Transverse colon (tissue), 4 donors: ENCODE measurements around the gene TAS1R2. TPM values are rescaled to one million over a fixed set of nuclear protein-coding genes. Genes with fewer than 3 reads are reported as not detected.

Experiments used
- DNase-seq: peaks from one replicate; pipeline ENCODE4 v3.0.0-alpha.2; 2019
- H3K27ac ChIP-seq, 4 donors: fragments of 200-600 bp; sonication (generic); 2 replicates each; pipeline ENCODE4 v1.5.1; 2016 to 2018; ENCODE audit warnings: inconsistent platforms in 4 of 4
- H3K27me3 ChIP-seq: fragments of 200-600 bp; sonication (generic); 2 replicates; pipeline ENCODE4 v1.5.1; 2017; ENCODE audit warnings: inconsistent platforms
- H3K36me3 ChIP-seq, 4 donors: fragments of 200-600 bp; sonication (generic); 2 replicates each; pipeline ENCODE4 v1.5.1; 2017 to 2019; ENCODE audit warnings: inconsistent platforms in 4 of 4
- H3K4me1 ChIP-seq, 4 donors: fragments of 200-600 bp; sonication (generic); 2 replicates each; pipeline ENCODE4 v1.5.1; 2017 to 2020; ENCODE audit warnings: inconsistent platforms in 4 of 4
- H3K4me3 ChIP-seq, 4 donors: fragments of 200-600 bp; sonication (generic); 1 replicate in 1 of 4; 2 replicates in 3 of 4; pipeline versions ENCODE4 v1.5.1 to v1.6.1; 2017 to 2019; ENCODE audit warnings: inconsistent platforms in 4 of 4
- H3K9me3 ChIP-seq, 2 donors: fragments of 200-600 bp; sonication (generic); 2 replicates each; pipeline ENCODE4 v1.5.1; 2017 to 2019; ENCODE audit warnings: inconsistent platforms in 2 of 2
- EP300 ChIP-seq: sonication (generic); formaldehyde crosslinking; IDR thresholded peaks from one replicate; pipeline ENCODE4 v1.6.1; 2017; ENCODE audit warnings: antibody characterized with exemption, low read depth
- POLR2A ChIP-seq: fragments of 450-650 bp; IDR thresholded peaks from one replicate; pipeline ENCODE4 v1.6.1; 2016; ENCODE audit warnings: antibody characterized with exemption, mild to moderate bottlenecking, moderate library complexity
- POLR2AphosphoS5 ChIP-seq, 3 donors: sonication (generic); formaldehyde crosslinking; IDR thresholded peaks; one replicate each; pipeline ENCODE4 v1.6.1; 2016; ENCODE audit warnings: antibody characterized with exemption in 3 of 3
- WGBS, 2 donors: methylation state at CpG; one replicate each; pipeline ENCODE4 v1.1.5; 2018; ENCODE audit warnings: low coverage in 1 of 2; 5-methylcytosine and 5-hydroxymethylcytosine counted together
- in situ Hi-C, 4 donors: fragments of 200-750 bp; cut with MboI; loops; one replicate each; pipeline versions ENCODE4 v1.15.0 to v1.15.1; 2017; ENCODE audit warnings: low sequenced_read_pairs in 3 of 4, low pct_ligation_motif_present in 1 of 4, low pct_unique_long_range_greater_than_20kb in 1 of 4
- intact Hi-C: fragments of 100-400 bp; cut with DNase I; formaldehyde crosslinking; loops from one replicate; pipeline ENCODE4 v1.15.1; 2023; ENCODE audit warnings: low total_unique reads
- total RNA-seq, 4 donors: library from RNA; depleted of rRNA; stranded (reverse); fragments of >200 nt; gene quantifications; one replicate each; pipeline ENCODE4 v1.1.0, GENCODE V29; 2016
- TF ChIP-seq, protein P1 (sequence below), 5 experiments: fragments of 200-600 bp in 3 of 5; fragments of 450-650 bp in 2 of 5; sonication (generic) in 3 of 5; IDR thresholded peaks; 1 replicate in 2 of 5; 2 replicates in 3 of 5; pipeline ENCODE4 v1.5.1; 2016 to 2017; ENCODE audit warnings: antibody characterized with exemption in 5 of 5, inconsistent platforms in 3 of 5, mild to moderate bottlenecking in 2 of 5, moderate library complexity in 1 of 5

The TAS1R2 gene
- total RNA-seq, 4 donors from 2014 or later = not detected

DNA sequence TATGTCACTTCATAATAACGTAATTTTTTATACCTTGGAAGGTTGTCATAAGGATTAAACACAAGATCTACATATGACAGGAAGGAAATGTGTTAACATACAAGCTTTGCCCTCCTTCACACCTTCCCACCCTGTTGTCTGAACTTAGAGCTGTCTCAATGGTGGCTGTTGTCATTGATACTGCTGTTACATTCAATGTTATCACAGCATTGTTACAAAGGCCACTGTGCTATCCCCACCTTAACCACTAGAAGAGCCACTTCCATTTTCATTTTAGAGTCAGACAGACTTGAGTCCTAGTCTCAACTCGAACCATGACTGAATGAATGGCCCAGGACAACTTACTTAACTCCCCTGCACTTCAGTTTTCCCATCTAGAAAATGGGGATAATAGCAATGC is 31.2 kb downstream of the TAS1R2 start:
- DNase-seq = no peak
- intact Hi-C loops (no loop called here), in situ Hi-C loops (loop anchor here in 1 of 4 donors (10.0 kb wide), 1 partner anchor 233 kb away; no protein-coding TSS in a partner anchor)
- Histone ChIP-seq H3K27ac (no peak overlapping the region), H3K27me3 (peaks cover 4% of the 10 kb centered on the region), H3K4me3 (no peak overlapping the region), H3K9me3 (no peaks in the 10 kb centered on the region), H3K4me1 (no peaks in the 10 kb centered on the region), H3K36me3 (no peaks in the 10 kb centered on the region)
- 0 to 47% methylated on average over 1 to 2 of the region's 2 CpGs for WGBS, 2 donors
- TF ChIP-seq POLR2A = no peak
- TF ChIP-seq EP300 = no peak
- no peak for TF ChIP-seq POLR2AphosphoS5 (IDR thresholded peaks at IDR 0.05)
- TF ChIP-seq, protein P1, sequence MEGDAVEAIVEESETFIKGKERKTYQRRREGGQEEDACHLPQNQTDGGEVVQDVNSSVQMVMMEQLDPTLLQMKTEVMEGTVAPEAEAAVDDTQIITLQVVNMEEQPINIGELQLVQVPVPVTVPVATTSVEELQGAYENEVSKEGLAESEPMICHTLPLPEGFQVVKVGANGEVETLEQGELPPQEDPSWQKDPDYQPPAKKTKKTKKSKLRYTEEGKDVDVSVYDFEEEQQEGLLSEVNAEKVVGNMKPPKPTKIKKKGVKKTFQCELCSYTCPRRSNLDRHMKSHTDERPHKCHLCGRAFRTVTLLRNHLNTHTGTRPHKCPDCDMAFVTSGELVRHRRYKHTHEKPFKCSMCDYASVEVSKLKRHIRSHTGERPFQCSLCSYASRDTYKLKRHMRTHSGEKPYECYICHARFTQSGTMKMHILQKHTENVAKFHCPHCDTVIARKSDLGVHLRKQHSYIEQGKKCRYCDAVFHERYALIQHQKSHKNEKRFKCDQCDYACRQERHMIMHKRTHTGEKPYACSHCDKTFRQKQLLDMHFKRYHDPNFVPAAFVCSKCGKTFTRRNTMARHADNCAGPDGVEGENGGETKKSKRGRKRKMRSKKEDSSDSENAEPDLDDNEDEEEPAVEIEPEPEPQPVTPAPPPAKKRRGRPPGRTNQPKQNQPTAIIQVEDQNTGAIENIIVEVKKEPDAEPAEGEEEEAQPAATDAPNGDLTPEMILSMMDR (IDR thresholded peaks at IDR 0.05) = no peak

DNA sequence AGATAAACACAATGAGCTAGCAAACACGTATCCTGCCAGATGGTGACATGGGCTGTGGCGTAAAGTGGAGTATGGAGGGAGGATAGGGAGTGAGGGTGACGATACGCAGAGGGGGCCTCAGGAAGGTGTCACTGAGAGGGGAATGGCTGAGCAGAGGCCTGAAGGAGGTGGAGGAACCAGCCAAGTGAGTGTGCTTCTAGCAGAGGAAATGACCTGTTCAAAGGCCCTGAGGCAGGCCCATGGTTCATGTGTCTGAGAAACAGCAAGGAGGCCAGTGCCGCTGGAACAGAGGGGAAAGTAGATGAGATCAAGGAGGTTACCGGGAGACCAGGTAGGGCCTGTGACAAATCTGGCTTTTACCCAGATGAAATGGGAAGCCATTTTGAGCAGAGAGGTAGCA is 36.0 kb downstream of the TAS1R2 start:
- H3K9me3 ChIP-seq = no peaks in the 10 kb centered on the region
- no peak for TF ChIP-seq EP300
- no peak for TF ChIP-seq POLR2A
- no peak for TF ChIP-seq POLR2AphosphoS5 (IDR thresholded peaks at IDR 0.05)
- TF ChIP-seq, protein P1 (IDR thresholded peaks at IDR 0.05) = no peak
- in situ Hi-C loops = loop anchor here in 3 of 4 donors (5.0 to 10.0 kb wide), 3 partner anchors 221 to 236 kb away; no protein-coding TSS in a partner anchor
- peaks cover 17% of the 10 kb centered on the region for H3K27me3 ChIP-seq
- H3K36me3 ChIP-seq = no peaks in the 10 kb centered on the region
- WGBS, 2 donors = 90% methylated on average over 6 of the region's 6 CpGs; no CpG with 5 or more reads in 1 of the 2 donors
- no peaks in the 10 kb centered on the region for H3K4me1 ChIP-seq
- no peak overlapping the region for H3K4me3 ChIP-seq
- DNase-seq = no peak
- no peak overlapping the region for H3K27ac ChIP-seq
- intact Hi-C loops = loop anchor here (5.0 kb wide), 1 partner anchor 226 kb away; no protein-coding TSS in a partner anchor

DNA sequence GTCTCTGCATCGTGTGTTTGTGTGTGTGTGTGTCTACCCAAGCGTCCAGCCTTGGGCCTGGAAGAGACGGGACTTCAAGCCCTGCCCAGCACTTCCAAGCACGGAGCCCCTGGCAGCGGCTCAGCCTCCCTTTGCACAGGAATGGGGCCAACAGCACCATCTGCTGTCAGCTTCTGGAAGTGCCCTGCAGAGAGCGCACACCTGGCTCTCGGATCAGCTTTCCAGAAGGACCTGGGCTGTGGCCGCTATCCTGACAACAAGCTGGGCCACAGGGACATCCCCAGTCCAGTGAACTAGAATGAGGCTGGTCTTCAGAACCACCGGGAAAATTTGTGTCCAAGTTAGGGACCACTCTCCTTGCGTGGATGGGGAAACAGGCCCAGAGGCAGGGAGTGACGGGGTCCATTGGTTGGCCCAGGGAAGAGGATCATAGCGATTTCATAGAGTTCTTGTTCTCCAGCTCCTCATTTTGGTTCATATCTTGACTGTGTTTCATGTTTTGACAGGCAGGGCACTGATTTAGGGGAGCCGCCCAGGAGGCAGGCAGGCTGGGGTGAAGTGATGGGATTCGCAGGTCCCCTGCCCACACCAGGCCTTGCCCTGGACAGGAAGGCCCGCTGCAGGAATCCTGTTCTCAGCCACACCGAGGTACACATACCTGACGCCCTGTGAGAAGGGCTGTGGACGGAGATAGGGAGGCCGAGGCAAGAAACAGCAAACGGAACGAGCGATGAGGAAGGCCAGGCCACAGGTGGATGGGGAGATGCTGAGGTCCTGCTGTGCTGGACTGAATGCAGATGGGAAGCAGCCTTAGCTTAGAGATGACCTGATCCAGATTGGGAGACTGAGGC is 38.4 kb downstream of the TAS1R2 start:
- no peak for TF ChIP-seq POLR2A
- TF ChIP-seq, protein P1 (IDR thresholded peaks at IDR 0.05) = peak; percentile 79 to 94 (median 86)
- TF ChIP-seq POLR2AphosphoS5 (IDR thresholded peaks at IDR 0.05) = no peak
- no peak for TF ChIP-seq EP300
- DNase-seq = peak; percentile 68
- Histone ChIP-seq H3K27me3 (peaks cover 35% of the 10 kb centered on the region), H3K36me3 (no peaks in the 10 kb centered on the region), H3K4me1 (no peaks in the 10 kb centered on the region), H3K4me3 (no peak overlapping the region), H3K9me3 (no peaks in the 10 kb centered on the region), H3K27ac (no peak overlapping the region)
- WGBS, 2 donors = 47% methylated on average over 22 of the region's 22 CpGs; no CpG with 5 or more reads in 1 of the 2 donors
- in situ Hi-C loops (loop anchor here in 3 of 4 donors (5.0 to 10.0 kb wide), 3 partner anchors 219 to 234 kb away; no protein-coding TSS in a partner anchor), intact Hi-C loops (loop anchor here (5.0 kb wide), 1 partner anchor 224 kb away; no protein-coding TSS in a partner anchor)
